Measurements from ENCODE around the gene CA7. TPM values are rescaled to one million over a fixed set of nuclear protein-coding genes. Genes with fewer than 3 reads are reported as not detected.

Gene CA7
- total and polyA plus RNA-seq, 2 donors (not counting 3 experiments of a cell fraction or from before 2014, with no cell fraction given), result not detected

- H3K9me3 ChIP-seq (replicated peaks; ENCODE audit: control insufficient read depth, insufficient read depth, low read length), result no peaks in the 10 kb centered on the region
- intact Hi-C loops (cut with micrococcal nuclease) (no loop called here), dilution Hi-C loops (cut with MboI; ENCODE audit: extremely low pct_ligation_motif_present, low sequenced_read_pairs) (no loop called here)
- no peaks in the 10 kb centered on the region for H4K20me1 ChIP-seq (replicated peaks; ENCODE audit: control insufficient read depth, extremely low read depth, insufficient read depth, low read length)
- POLR2A ChIA-PET, result no interaction called here
- H3K27ac ChIP-seq (ENCODE audit: insufficient read depth, low read depth, low read length), result no peak overlapping the region
- no peaks in the 10 kb centered on the region for H3K36me3 ChIP-seq (ENCODE audit: control insufficient read depth in 2 of 2, extremely low read depth in 1 of 2, insufficient read depth in 2 of 2, low read length in 2 of 2)
- no peak for DNase-seq (ENCODE audit: low read depth, low spot score)
- CTCF ChIA-PET, result interaction anchor here (0.8 to 5.2 kb wide), 7 partner anchors 9 to 206 kb away, joined by 3 to 43 read pairs (median 8); partner anchors contain the start of genes DYNC1LI2 and NAE1
- TF ChIP-seq FOS (IDR thresholded peaks at IDR 0.05; ENCODE audit: borderline replicate concordance, insufficient read depth, low read length), result no peak
- no peak for TF ChIP-seq POLR2A (IDR thresholded peaks at IDR 0.05; ENCODE audit: low read depth, low read length)
- TF ChIP-seq JUN (IDR thresholded peaks at IDR 0.05; ENCODE audit: borderline replicate concordance, insufficient read depth, insufficient read length, low read depth), result no peak
- TF ChIP-seq GATA2 (IDR thresholded peaks at IDR 0.05; ENCODE audit: insufficient read depth, insufficient read length, low read depth, low read length), result no peak
- TF ChIP-seq MYC (IDR thresholded peaks at IDR 0.05; ENCODE audit: low read depth, low read length), result no peak
- TF ChIP-seq EZH2 (IDR thresholded peaks at IDR 0.05; ENCODE audit: borderline replicate concordance, low read depth, low read length, severe bottlenecking), result no peak
- TF ChIP-seq POLR2AphosphoS5 (IDR thresholded peaks at IDR 0.05; ENCODE audit: insufficient read depth, low read depth, low read length), result no peak
- no peak for TF ChIP-seq CTCF (IDR thresholded peaks at IDR 0.05; ENCODE audit: extremely low read depth in 1 of 2, insufficient read depth in 1 of 2, low read depth in 1 of 2, low read length in 2 of 2)
- TF ChIP-seq, protein P1, sequence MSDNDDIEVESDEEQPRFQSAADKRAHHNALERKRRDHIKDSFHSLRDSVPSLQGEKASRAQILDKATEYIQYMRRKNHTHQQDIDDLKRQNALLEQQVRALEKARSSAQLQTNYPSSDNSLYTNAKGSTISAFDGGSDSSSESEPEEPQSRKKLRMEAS (IDR thresholded peaks at IDR 0.05; ENCODE audit: insufficient read depth, insufficient read length), result no peak
- H3K4me1 ChIP-seq (ENCODE audit: control insufficient read depth, extremely low read depth, insufficient read depth, low read length), result no peaks in the 10 kb centered on the region
- H3K9ac ChIP-seq (replicated peaks; ENCODE audit: extremely low read depth, insufficient read depth, low read length), result no peak overlapping the region
- no peaks in the 10 kb centered on the region for H3K27me3 ChIP-seq (ENCODE audit: control insufficient read depth in 2 of 2, insufficient read depth in 2 of 2, low read length in 2 of 2)
- H3K4me3 ChIP-seq (replicated peaks in 1 of 3; ENCODE audit: insufficient read depth in 1 of 3, low read depth in 1 of 3, low read length in 3 of 3), result no peak overlapping the region
- H3K79me2 ChIP-seq (ENCODE audit: control insufficient read depth, insufficient read depth, low read length), result no peaks in the 10 kb centered on the region
- no peaks in the 10 kb centered on the region for H3K9me1 ChIP-seq (replicated peaks; ENCODE audit: control insufficient read depth, extremely low read depth, insufficient read depth, low read length)
- no peak overlapping the region for H3K4me2 ChIP-seq (ENCODE audit: insufficient read depth, low read length)
- no peak overlapping the region for H2AFZ ChIP-seq (ENCODE audit: low read depth, low read length)
- no peak for FAIRE-seq
- no TSS peak for BruUV-seq (replicated peaks)
These were observed 12.6 kb downstream of the CA7 start for GRCh38 chr16:66856801-66857200.
